Transverse colon (tissue), 4 donors: ENCODE measurements around the gene DIO3.

ENCODE experiments used
- CTCF ChIP-seq, 5 experiments: fragments of 200-600 bp in 3 of 5; fragments of 450-650 bp in 2 of 5; sonication (generic) in 3 of 5; IDR thresholded peaks; 1 replicate in 2 of 5; 2 replicates in 3 of 5; pipeline ENCODE4 v1.5.1; 2016 to 2017; ENCODE audit warnings: antibody characterized with exemption in 5 of 5, inconsistent platforms in 3 of 5, mild to moderate bottlenecking in 2 of 5, moderate library complexity in 1 of 5
- EP300 ChIP-seq: sonication (generic); formaldehyde crosslinking; IDR thresholded peaks from one replicate; pipeline ENCODE4 v1.6.1; 2017; ENCODE audit warnings: antibody characterized with exemption, low read depth
- POLR2A ChIP-seq: fragments of 450-650 bp; IDR thresholded peaks from one replicate; pipeline ENCODE4 v1.6.1; 2016; ENCODE audit warnings: antibody characterized with exemption, mild to moderate bottlenecking, moderate library complexity
- POLR2AphosphoS5 ChIP-seq, 3 donors: sonication (generic); formaldehyde crosslinking; IDR thresholded peaks; one replicate each; pipeline ENCODE4 v1.6.1; 2016; ENCODE audit warnings: antibody characterized with exemption in 3 of 3

DNA sequence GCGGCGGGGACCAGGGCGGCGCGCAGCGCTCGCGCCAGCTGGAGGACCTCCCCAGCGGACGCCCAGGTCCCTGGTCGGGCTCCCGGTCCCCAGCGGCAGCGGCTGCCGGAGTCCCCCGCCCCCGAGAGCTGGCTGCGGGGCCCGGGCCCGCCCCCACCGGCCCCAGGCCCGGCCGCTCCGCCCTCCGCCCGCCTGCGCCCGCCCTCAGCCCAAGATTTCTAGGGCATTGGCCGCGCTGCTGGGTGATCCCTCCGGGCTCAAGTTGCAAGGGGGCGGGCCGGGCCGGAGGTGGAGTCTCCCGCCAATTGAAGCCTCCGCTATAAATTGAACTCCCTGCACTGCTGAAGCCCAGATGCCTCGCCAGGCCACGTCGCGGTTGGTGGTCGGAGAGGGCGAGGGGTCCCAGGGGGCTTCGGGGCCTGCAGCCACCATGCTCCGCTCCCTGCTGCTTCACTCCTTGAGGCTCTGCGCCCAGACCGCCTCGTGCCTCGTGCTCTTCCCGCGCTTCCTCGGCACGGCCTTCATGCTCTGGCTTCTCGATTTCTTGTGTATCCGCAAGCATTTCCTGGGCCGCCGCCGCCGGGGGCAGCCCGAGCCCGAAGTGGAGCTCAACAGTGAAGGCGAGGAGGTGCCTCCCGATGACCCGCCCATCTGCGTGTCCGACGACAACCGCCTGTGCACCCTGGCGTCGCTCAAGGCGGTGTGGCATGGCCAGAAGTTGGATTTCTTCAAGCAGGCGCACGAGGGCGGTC is at the start of gene DIO3:
- TF ChIP-seq CTCF (IDR thresholded peaks at IDR 0.05) (no peak), POLR2A (no peak), POLR2AphosphoS5 (IDR thresholded peaks at IDR 0.05) (no peak), EP300 (no peak)
